Measurements from ENCODE around the gene PARD3B.

GRCh38 chr2:204611764-204612163 lies 66.5 kb downstream of the PARD3B start:
- TF ChIP-seq EZH2 (IDR thresholded peaks at IDR 0.05; ENCODE audit: borderline replicate concordance, low read depth, low read length, severe bottlenecking), result no peak
- no peak for TF ChIP-seq CTCF (IDR thresholded peaks at IDR 0.05; ENCODE audit: borderline replicate concordance, extremely low read depth, low read length, poor library complexity, severe bottlenecking)

Data from DND-41 (cell line).